A549 (cell line): Measurements from ENCODE around the gene STK4.

Experiments used
- CTCF ChIP-seq: fragments of >200 bp; sonication (Bioruptor Twin); formaldehyde crosslinking; IDR thresholded peaks from 3 replicates; pipeline ENCODE4 v1.5.1; 2016
- JUNB ChIP-seq: fragments of >200 bp; sonication (Bioruptor Twin); formaldehyde crosslinking; IDR thresholded peaks from 2 replicates; pipeline ENCODE4 v1.6.1; 2016
- PHF8 ChIP-seq: fragments of 200-600 bp; sonication (generic); IDR thresholded peaks from 2 replicates; pipeline ENCODE4 v1.6.1; 2016; ENCODE audit warnings: low read depth, mild to moderate bottlenecking, antibody characterized with exemption, moderate library complexity, borderline replicate concordance

DNA sequence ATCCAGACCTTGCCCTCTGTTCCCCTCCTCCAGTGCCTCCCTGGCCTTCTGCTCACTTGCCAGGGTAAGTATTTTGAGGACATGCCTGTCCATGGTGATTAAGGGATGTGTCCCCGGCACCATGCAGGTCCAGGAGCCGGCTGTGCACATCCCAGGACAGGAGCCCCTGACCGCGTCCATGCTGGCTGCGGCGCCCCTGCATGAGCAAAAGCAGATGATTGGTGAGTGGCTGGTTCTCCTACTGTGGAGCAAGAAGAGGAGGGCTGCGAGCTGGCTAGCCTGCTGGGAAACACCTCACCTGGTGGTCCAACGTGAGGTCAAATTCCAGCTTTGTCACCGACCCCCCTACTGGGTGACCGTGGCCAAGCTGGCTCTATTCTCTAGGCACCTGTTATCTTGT is 29.8 kb upstream of the STK4 start:
- no peak for TF ChIP-seq PHF8
- TF ChIP-seq CTCF = no peak
- TF ChIP-seq JUNB = no peak
